Body of pancreas (tissue), 4 donors: ENCODE data around the gene HTRA3. TPM values are rescaled to one million over a fixed set of nuclear protein-coding genes. Genes with fewer than 3 reads are reported as not detected.
A peak's percentile ranks its signal among the peaks of the same experiment; 100 is the strongest.

Experiments used
- ATAC-seq: fragments of 150-250 bp; one replicate; pipeline ENCODE4 v1.9.1; 2016
- DNase-seq, 4 donors: peaks; one replicate each; pipeline ENCODE4 v3.0.0-alpha.2; 2019
- H3K27ac ChIP-seq, 4 donors: fragments of 200-600 bp; sonication (generic); 1 replicate in 3 of 4; 2 replicates in 1 of 4; pipeline versions ENCODE4 v1.5.1 to v1.6.1; 2016 to 2019; ENCODE audit warnings: mild to moderate bottlenecking in 1 of 4, mixed read lengths in 1 of 4, moderate library complexity in 1 of 4
- H3K27me3 ChIP-seq, 2 donors: fragments of 200-600 bp; sonication (generic); one replicate each; pipeline ENCODE4 v1.6.0; 2016; ENCODE audit warnings: mild to moderate bottlenecking in 1 of 2
- H3K36me3 ChIP-seq, 2 donors: fragments of 200-600 bp; sonication (generic); replicated peaks in 1 of 2; 2 replicates each; pipeline ENCODE4 v1.5.1; 2016; ENCODE audit warnings: low read depth in 2 of 2; ENCODE audit not compliant: insufficient read depth in 1 of 2
- H3K4me1 ChIP-seq: fragments of 200-600 bp; sonication (generic); one replicate; pipeline ENCODE4 v1.6.0; 2016
- H3K4me3 ChIP-seq, 2 donors: fragments of 200-600 bp; sonication (generic); 1 replicate in 1 of 2; 2 replicates in 1 of 2; pipeline ENCODE4 v1.5.1; 2016 to 2019
- H3K9me3 ChIP-seq, 3 donors: fragments of 200-600 bp; sonication (generic); 1 replicate in 2 of 3; 2 replicates in 1 of 3; pipeline ENCODE4 v1.5.1; 2016
- POLR2A ChIP-seq, 3 donors: fragments of 450-650 bp; IDR thresholded peaks; one replicate each; pipeline ENCODE4 v1.6.1; 2016; ENCODE audit warnings: antibody characterized with exemption in 3 of 3, mild to moderate bottlenecking in 2 of 3
- WGBS, 2 donors: methylation state at CpG; one replicate each; pipeline ENCODE4 v1.1.5; 2017; 5-methylcytosine and 5-hydroxymethylcytosine counted together
- intact Hi-C: fragments of 100-400 bp; cut with DNase I; formaldehyde crosslinking; loops from one replicate; pipeline ENCODE4 v1.15.1; 2023
- total RNA-seq, 2 donors: library from RNA; depleted of rRNA; stranded (reverse); fragments of >200 nt; gene quantifications; one replicate each; pipeline ENCODE4 v1.1.0, GENCODE V29; 2016
- TF ChIP-seq, protein P1 (sequence below), 7 experiments: fragments of 450-650 bp in 4 of 7; fragments of 200-600 bp in 3 of 7; sonication (generic) in 3 of 7; IDR thresholded peaks; one replicate each; pipeline ENCODE4 v1.5.1; 2016 to 2019; ENCODE audit warnings: antibody characterized with exemption in 7 of 7

The HTRA3 gene
- total RNA-seq, 2 donors from 2014 or later = 4.2 to 17.5 TPM

DNA sequence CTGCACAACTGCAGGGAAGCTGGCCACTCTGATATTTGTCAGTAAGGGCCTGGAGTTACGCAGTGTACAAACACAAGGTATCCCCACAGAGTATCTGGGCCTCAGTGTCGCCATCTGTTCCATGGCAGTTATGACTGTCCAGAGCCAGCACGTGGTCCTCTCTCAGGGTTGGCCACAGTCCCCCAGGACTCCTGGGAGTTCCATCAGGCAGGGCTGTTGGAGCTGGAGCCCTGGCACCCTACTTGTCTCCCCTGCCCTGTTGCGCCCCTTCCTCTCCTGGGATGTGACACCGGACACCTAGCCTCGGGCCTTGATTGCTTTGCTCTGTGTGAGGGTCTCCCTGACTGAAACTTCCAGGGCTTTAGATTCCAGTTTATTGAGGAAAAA lies 8.4 kb downstream of the HTRA3 start:
- no peak overlapping the region for H3K27ac ChIP-seq
- H3K4me1 ChIP-seq = no peaks in the 10 kb centered on the region
- no peaks in the 10 kb centered on the region for H3K9me3 ChIP-seq
- no peaks in the 10 kb centered on the region for H3K27me3 ChIP-seq
- H3K4me3 ChIP-seq = no peak overlapping the region
- ATAC-seq (no peak), DNase-seq (no peak)
- intact Hi-C loops = no loop called here
- WGBS, 2 donors = 65 to 71% methylated on average over 6 of the region's 6 CpGs
- TF ChIP-seq, protein P1, sequence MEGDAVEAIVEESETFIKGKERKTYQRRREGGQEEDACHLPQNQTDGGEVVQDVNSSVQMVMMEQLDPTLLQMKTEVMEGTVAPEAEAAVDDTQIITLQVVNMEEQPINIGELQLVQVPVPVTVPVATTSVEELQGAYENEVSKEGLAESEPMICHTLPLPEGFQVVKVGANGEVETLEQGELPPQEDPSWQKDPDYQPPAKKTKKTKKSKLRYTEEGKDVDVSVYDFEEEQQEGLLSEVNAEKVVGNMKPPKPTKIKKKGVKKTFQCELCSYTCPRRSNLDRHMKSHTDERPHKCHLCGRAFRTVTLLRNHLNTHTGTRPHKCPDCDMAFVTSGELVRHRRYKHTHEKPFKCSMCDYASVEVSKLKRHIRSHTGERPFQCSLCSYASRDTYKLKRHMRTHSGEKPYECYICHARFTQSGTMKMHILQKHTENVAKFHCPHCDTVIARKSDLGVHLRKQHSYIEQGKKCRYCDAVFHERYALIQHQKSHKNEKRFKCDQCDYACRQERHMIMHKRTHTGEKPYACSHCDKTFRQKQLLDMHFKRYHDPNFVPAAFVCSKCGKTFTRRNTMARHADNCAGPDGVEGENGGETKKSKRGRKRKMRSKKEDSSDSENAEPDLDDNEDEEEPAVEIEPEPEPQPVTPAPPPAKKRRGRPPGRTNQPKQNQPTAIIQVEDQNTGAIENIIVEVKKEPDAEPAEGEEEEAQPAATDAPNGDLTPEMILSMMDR (IDR thresholded peaks at IDR 0.05) = no peak
- TF ChIP-seq POLR2A (IDR thresholded peaks at IDR 0.05) = no peak
- no peaks in the 10 kb centered on the region for H3K36me3 ChIP-seq

DNA sequence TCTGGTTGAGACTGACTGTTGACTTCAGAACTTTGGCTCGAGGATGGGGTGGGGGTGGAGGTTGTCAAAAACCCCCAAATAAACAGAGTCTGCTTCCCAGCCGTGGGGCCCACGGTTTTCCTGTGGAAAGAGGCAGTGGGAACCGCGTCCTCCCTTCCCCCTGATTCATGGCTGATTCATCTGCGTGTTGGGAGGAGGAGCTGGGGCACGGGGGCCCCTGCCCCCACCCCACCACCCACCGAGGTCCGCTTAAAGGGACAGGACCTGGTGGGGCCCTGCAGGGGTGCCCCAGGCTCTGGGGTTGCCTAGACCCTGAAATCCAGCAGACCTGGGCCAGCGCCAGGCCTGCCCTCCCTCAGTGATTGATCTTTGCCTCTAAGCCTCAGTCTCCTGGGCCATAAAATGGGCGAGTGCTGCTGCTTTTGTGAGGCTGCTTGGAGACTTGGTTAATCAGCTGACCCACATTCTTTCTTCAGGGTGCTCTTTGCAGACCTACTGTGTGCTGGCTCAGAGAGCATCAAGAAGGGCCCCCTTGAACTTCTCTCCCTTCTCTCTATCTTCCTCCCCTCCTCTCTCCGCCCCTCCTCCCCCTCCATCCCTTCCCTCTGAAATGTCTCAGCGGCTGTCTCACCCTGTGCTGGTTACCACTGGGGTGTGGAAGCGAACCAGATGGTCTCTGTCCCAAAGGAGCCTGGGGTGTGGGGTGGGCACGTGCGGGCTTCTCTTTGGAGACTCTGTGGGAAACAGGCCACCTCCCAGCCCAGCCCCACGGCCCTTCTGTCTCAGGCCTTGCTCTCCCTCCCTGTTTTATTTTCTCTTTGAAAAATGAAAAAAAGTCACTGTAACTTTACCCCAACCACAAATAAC lies 9.1 kb downstream of the HTRA3 start:
- ATAC-seq = peak; percentile 19
- intact Hi-C loops = no loop called here
- H3K9me3 ChIP-seq = no peaks in the 10 kb centered on the region
- TF ChIP-seq POLR2A (IDR thresholded peaks at IDR 0.05) = no peak
- TF ChIP-seq, protein P1 (IDR thresholded peaks at IDR 0.05) = no peak
- H3K27me3 ChIP-seq = no peaks in the 10 kb centered on the region
- WGBS, 2 donors = 42 to 47% methylated on average over 13 to 17 of the region's 17 CpGs
- no peak for DNase-seq
- no peaks in the 10 kb centered on the region for H3K4me1 ChIP-seq
- H3K27ac ChIP-seq = no peak overlapping the region
- H3K36me3 ChIP-seq = no peaks in the 10 kb centered on the region
- H3K4me3 ChIP-seq = no peak overlapping the region

DNA sequence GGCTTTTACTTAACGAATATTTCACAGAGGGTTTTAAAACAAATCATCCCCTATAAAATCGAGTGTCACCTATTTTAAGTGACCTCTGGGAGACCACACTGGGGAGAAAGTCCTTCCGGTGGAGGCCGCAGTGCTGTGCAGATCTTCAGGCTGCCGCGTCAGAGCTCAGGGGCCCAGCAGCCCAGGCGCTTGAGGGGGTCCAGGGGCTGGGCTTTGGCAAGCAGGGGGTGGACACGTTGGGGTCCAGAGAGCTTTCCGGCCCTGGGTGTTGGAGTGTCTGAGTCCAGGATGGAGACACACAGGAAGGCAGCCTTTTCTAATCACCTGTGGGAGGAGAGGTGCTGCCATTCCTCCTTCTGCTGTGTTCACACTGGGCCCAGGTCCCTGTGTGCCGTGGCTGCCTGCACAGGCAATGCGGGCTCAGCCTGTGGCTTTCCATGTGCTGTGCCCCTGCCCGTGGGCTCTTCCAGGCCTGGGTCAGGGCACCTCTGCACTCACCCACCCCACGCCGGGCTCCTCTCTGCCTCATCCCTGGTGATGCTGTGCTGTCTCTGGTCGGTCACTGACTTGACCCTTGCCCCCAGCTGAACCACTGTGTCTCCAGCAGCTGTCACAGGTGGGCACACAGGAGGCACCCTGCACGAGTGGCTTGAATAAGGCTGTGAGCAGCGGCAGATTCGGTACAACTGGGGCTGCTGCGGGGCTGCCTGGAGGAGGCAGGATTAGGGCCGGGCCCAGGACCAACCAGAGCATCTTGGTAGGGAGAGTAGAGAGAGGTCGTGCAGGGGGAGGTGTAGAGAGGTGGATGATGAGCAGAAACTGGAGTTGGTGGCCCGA lies 10.0 kb downstream of the HTRA3 start:
- Histone ChIP-seq H3K4me3 (no peak overlapping the region), H3K27me3 (no peaks in the 10 kb centered on the region), H3K4me1 (no peaks in the 10 kb centered on the region), H3K36me3 (no peaks in the 10 kb centered on the region), H3K9me3 (no peaks in the 10 kb centered on the region), H3K27ac (no peak overlapping the region)
- no peak for ATAC-seq
- 74 to 75% methylated on average over 16 to 22 of the region's 22 CpGs for WGBS, 2 donors
- DNase-seq = no peak
- intact Hi-C loops = no loop called here
- TF ChIP-seq, protein P1 (IDR thresholded peaks at IDR 0.05) = no peak
- no peak for TF ChIP-seq POLR2A (IDR thresholded peaks at IDR 0.05)

DNA sequence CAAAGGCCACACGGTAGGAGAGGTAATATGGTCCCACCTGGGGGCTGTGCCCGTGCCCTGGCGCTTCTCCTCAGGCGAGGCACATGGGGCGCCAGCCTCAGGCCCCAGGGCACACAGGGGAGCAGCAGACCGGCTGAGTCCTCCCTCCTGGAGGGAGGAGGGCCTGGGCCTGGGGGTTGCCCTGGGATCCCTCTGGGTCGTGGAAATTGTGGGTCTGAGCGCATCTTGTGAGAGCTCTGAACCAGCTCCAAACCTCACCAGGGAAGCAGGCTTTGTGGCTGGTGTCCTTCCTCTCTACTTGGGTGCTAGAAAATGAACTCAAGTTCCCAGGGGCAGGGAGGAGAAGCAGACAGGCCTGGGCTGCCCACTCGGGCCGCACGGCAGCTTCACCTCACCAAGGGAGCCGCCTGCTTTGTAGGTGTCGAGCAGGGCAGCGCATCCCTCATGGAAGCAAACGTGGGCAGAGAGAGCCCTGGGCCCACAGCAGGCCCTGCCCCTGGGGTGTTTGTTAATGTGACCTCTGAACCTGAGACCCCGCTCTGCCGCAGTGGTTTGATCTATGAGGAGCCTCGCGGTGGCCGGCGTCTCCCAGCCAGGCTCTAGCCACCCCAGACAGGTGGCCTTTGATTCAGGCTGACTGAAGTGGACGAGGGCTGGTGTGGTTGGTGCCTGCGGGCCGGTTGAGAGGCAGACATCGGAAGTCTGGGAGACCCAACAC lies 10.8 kb downstream of the HTRA3 start:
- intact Hi-C loops = no loop called here
- H3K27ac ChIP-seq = no peak overlapping the region
- H3K36me3 ChIP-seq = no peaks in the 10 kb centered on the region
- no peaks in the 10 kb centered on the region for H3K4me1 ChIP-seq
- TF ChIP-seq, protein P1 (IDR thresholded peaks at IDR 0.05) = no peak
- TF ChIP-seq POLR2A (IDR thresholded peaks at IDR 0.05) = no peak
- DNase-seq = no peak
- no peaks in the 10 kb centered on the region for H3K9me3 ChIP-seq
- WGBS, 2 donors = 85 to 89% methylated on average over 6 to 25 of the region's 25 CpGs
- no peak for ATAC-seq
- no peaks in the 10 kb centered on the region for H3K27me3 ChIP-seq
- H3K4me3 ChIP-seq = no peak overlapping the region
